Putamen (tissue), 1 donor: ENCODE measurements around the gene AP5Z1.

Source experiments
- DNase-seq: peaks from one replicate; pipeline ENCODE4 v3.0.0-alpha.2; 2016; ENCODE audit warnings: low spot score

AP5Z1 gene

GRCh38 chr7:4822677-4823076 lies 47.3 kb downstream of the AP5Z1 start:
- DNase-seq = no peak

- DNase-seq = no peak
These were observed 48.2 kb downstream of the AP5Z1 start for GRCh38 chr7:4823441-4824119.

- no peak for DNase-seq
These were observed 48.8 kb downstream of the AP5Z1 start for GRCh38 chr7:4824120-4824775.

- no peak for DNase-seq
These were observed 49.7 kb downstream of the AP5Z1 start for GRCh38 chr7:4825081-4825480.

GRCh38 chr7:4828720-4829383 lies 53.4 kb downstream of the AP5Z1 start:
- no peak for DNase-seq

GRCh38 chr7:4830176-4830575 lies 54.8 kb downstream of the AP5Z1 start:
- DNase-seq = peak; percentile 34

- no peak for DNase-seq
These were observed 56.5 kb downstream of the AP5Z1 start for GRCh38 chr7:4831723-4832495.

GRCh38 chr7:4832711-4833110 lies 57.3 kb downstream of the AP5Z1 start:
- DNase-seq = no peak

- no peak for DNase-seq
These were observed 57.8 kb downstream of the AP5Z1 start for GRCh38 chr7:4833176-4833575.

GRCh38 chr7:4833691-4834600 lies 58.5 kb downstream of the AP5Z1 start:
- DNase-seq = no peak

GRCh38 chr7:4834601-4835397 lies 59.4 kb downstream of the AP5Z1 start:
- no peak for DNase-seq

- DNase-seq = no peak
These were observed 60.2 kb downstream of the AP5Z1 start for GRCh38 chr7:4835398-4836205.

- DNase-seq = no peak
These were observed 60.8 kb downstream of the AP5Z1 start for GRCh38 chr7:4836206-4836661.

- no peak for DNase-seq
These were observed 61.8 kb downstream of the AP5Z1 start for GRCh38 chr7:4837041-4837802.

GRCh38 chr7:4837803-4838625 lies 62.6 kb downstream of the AP5Z1 start:
- DNase-seq = no peak

GRCh38 chr7:4838626-4839334 lies 63.4 kb downstream of the AP5Z1 start:
- DNase-seq = no peak

GRCh38 chr7:4840079-4840501 lies 64.7 kb downstream of the AP5Z1 start:
- no peak for DNase-seq
